SK-N-MC (cell line): Measurements from ENCODE around the gene CPNE8.

ENCODE experiments used
- EZH2 ChIP-seq: fragments of 200-600 bp; sonication (generic); IDR thresholded peaks from one replicate; pipeline ENCODE4 v1.6.1; 2017; ENCODE audit warnings: antibody characterized with exemption
- POLR2AphosphoS5 ChIP-seq: IDR thresholded peaks from 2 replicates; pipeline ENCODE4 v1.6.1; 2012; ENCODE audit warnings: mild to moderate bottlenecking, low read depth, low read length, borderline replicate concordance

- TF ChIP-seq POLR2AphosphoS5 (no peak), EZH2 (no peak)
These were observed 15.1 kb downstream of the CPNE8 start for GRCh38 chr12:38890102-38890855.
